ENCODE data around the gene TRMT44. TPM values are rescaled to one million over a fixed set of nuclear protein-coding genes. Genes with fewer than 3 reads are reported as not detected.

Gene TRMT44
- total RNA-seq, 1 experiment from 2014 or later: 25.8 TPM

DNA sequence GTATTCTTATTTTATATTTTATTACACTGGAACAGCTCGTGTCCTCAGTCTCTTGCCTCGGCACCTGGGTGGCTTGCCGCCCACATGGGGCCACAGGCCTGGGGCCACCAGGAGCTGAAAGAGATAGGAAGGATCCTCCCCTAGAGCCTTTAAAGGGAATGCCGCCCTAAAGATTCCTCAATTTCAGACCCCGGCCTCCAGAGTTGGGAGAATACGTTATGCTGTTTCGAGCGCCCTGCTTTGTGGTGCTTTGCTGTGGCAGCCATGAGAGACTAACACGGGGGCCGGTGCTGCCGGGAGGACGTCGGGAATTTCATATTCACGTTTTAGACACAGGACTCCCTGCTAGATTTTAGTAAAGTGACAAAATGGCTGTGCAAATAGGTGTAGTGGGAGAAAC, 33.3 kb upstream of the TRMT44 start (continued):
- TF ChIP-seq, protein P1, sequence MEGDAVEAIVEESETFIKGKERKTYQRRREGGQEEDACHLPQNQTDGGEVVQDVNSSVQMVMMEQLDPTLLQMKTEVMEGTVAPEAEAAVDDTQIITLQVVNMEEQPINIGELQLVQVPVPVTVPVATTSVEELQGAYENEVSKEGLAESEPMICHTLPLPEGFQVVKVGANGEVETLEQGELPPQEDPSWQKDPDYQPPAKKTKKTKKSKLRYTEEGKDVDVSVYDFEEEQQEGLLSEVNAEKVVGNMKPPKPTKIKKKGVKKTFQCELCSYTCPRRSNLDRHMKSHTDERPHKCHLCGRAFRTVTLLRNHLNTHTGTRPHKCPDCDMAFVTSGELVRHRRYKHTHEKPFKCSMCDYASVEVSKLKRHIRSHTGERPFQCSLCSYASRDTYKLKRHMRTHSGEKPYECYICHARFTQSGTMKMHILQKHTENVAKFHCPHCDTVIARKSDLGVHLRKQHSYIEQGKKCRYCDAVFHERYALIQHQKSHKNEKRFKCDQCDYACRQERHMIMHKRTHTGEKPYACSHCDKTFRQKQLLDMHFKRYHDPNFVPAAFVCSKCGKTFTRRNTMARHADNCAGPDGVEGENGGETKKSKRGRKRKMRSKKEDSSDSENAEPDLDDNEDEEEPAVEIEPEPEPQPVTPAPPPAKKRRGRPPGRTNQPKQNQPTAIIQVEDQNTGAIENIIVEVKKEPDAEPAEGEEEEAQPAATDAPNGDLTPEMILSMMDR (IDR thresholded peaks at IDR 0.05 in 2 of 3, conservative IDR thresholded peaks at IDR 0.05 in 1 of 3; ENCODE audit: borderline replicate concordance in 1 of 3, insufficient read depth in 1 of 3, low read depth in 2 of 3, low read length in 2 of 3): no peak
- TF ChIP-seq ZFX (IDR thresholded peaks at IDR 0.05) (no peak), SIN3A (IDR thresholded peaks at IDR 0.05; ENCODE audit: low read depth) (no peak), REST (IDR thresholded peaks at IDR 0.05; ENCODE audit: low read depth) (no peak), SP1 (IDR thresholded peaks at IDR 0.05; ENCODE audit: low read depth) (no peak), EZH2phosphoT487 (IDR thresholded peaks at IDR 0.05; ENCODE audit: borderline replicate concordance) (no peak), ELF1 (IDR thresholded peaks at IDR 0.05; ENCODE audit: borderline replicate concordance, low read depth) (no peak)

GRCh38 chr4:8407756-8408155, 32.8 kb upstream of the TRMT44 start:
- H3K9ac ChIP-seq (ENCODE audit: low read length): no peak overlapping the region
- H3K79me2 ChIP-seq (ENCODE audit: insufficient read depth, low read length): no peaks in the 10 kb centered on the region
- H2AFZ ChIP-seq (ENCODE audit: low read depth, low read length, poor library complexity, severe bottlenecking): no peak overlapping the region
- no peak for DNase-seq (ENCODE audit: low read depth, low spot score)
- H3K27ac ChIP-seq (ENCODE audit: low read depth, low read length): no peak overlapping the region
- RAD21 ChIA-PET (ENCODE audit: low non-redundant PET in 1 of 2, low total read pairs in 2 of 2, uncharacterized antibody in 2 of 2, unreplicated experiment in 2 of 2): interaction anchor here in 1 of 2 experiments (1.1 kb wide), 1 partner anchor 141 kb away, joined by 3 read pairs; no protein-coding TSS in a partner anchor
- POLR2A ChIA-PET: no interaction called here
- H3K4me2 ChIP-seq (ENCODE audit: low read length): no peak overlapping the region
- H4K20me1 ChIP-seq (ENCODE audit: insufficient read depth): no peaks in the 10 kb centered on the region
- H3K36me3 ChIP-seq (ENCODE audit: control insufficient read depth in 1 of 2, insufficient read depth in 2 of 2, low read length in 2 of 2): no peaks in the 10 kb centered on the region; a peak in 1 of 4 replicates
- no peaks in the 10 kb centered on the region for H3K9me2 ChIP-seq (ENCODE audit: insufficient read depth)
- H3K27me3 ChIP-seq (ENCODE audit: insufficient read depth, low read length): no peaks in the 10 kb centered on the region
- BruUV-seq (replicated peaks): no TSS peak
- TF ChIP-seq SIN3A (IDR thresholded peaks at IDR 0.05; ENCODE audit: low read depth): no peak
- TF ChIP-seq SRF (IDR thresholded peaks at IDR 0.05; ENCODE audit: low read depth): no peak
- TF ChIP-seq EZH2 (IDR thresholded peaks at IDR 0.05): no peak
- no peak for TF ChIP-seq POLR2A (IDR thresholded peaks at IDR 0.05; ENCODE audit: borderline replicate concordance, extremely low read depth, insufficient read depth, insufficient read length)
- no peak for TF ChIP-seq TCF7L2 (IDR thresholded peaks at IDR 0.05; ENCODE audit: borderline replicate concordance, extremely low read depth, insufficient read depth, insufficient read length)
- TF ChIP-seq ZBTB33 (IDR thresholded peaks at IDR 0.05; ENCODE audit: extremely low read depth, insufficient replicate concordance, low read length): no peak
- no peak for TF ChIP-seq ATF3 (IDR thresholded peaks at IDR 0.05)
- TF ChIP-seq EGR1 (IDR thresholded peaks at IDR 0.05; ENCODE audit: low read depth): no peak
- no peak for ATAC-seq
- no peak overlapping the region for H3K4me3 ChIP-seq (replicated peaks in 1 of 2; ENCODE audit: low read depth in 1 of 2, low read length in 2 of 2)
- intact Hi-C loops (cut with micrococcal nuclease): loop anchor here (1.0 kb wide), 1 partner anchor 165 kb away; no protein-coding TSS in a partner anchor
- H3K4me1 ChIP-seq (ENCODE audit: control insufficient read depth in 1 of 2, insufficient read depth in 2 of 2, low read length in 2 of 2): peaks cover 12 to 15% of the 10 kb centered on the region in 2 experiments; a peak in 3 of 4 replicates
- no peaks in the 10 kb centered on the region for H3K9me3 ChIP-seq (ENCODE audit: control insufficient read depth in 1 of 2, insufficient read depth in 1 of 2, low read depth in 1 of 2, low read length in 2 of 2)
- CTCF ChIA-PET: interaction anchor here (1.6 kb wide), 1 partner anchor 231 kb away, joined by 6 read pairs; no protein-coding TSS in a partner anchor
